Activated CD4-positive, alpha-beta T cell treated with anti-CD3 and anti-CD28 coated beads, Interleukin-2, amount 50 U/mL, for 1 hour (primary cell): ENCODE results near the gene BIRC2.

Experiments
- DNase-seq: peaks from one replicate; pipeline ENCODE4 v3.0.0-alpha.2; 2020

Gene BIRC2

DNA sequence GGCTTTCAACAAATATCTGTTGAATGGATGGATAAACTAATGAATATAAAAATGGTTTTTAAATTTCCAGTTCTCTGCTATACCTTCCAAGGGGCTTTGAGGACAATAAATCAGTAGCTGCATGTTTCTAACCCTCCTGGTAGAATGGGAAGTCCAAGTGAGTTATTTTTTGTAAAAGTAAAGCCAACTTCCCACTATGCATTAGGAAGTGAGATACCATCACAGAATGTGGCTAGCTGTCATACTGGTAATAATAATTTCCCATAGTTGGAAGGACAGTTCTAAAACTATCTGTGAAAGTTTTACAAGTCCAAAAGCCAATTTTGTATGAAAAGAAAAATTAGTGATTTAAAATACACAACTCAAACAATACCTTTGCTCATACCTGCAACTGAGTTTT is 55.5 kb downstream of the BIRC2 start:
- no peak for DNase-seq

DNA sequence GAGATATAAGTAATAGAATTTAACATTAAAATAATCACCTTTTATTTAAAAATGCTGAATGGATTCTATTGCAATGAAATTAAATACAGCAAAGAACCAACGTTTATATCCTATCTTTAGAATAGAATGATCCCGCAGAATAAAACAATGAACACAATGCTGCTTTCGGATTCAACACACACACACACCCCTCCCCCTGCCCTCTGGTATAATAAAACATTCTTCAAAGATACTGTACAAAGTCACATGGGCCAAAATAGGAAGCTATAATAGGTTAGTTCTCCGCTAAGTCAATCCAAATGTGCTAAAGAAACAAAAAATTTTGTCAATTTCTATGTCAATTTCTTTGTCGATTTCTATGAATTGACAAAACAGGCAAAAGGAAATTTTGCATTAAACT is 58.5 kb downstream of the BIRC2 start:
- DNase-seq: no peak

DNA sequence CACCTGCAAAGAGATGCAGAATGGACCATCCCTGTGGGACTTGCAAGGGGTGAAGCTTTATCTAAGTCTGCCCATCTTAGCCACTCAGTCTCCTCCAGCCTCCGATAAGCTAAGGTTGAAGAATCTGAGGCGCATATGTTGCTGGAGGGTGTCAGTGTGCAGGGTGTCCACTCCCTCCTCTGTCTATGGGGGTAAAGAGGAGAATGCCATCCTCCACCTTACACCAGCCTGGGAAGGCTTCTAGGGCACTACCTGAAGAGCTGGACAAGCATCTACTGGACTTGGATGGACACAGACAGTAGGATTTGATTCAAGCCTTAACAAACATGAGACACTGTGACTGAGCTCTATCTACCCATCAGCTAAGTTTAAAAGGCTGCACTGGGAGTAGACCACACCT is 59.1 kb downstream of the BIRC2 start:
- DNase-seq: no peak

DNA sequence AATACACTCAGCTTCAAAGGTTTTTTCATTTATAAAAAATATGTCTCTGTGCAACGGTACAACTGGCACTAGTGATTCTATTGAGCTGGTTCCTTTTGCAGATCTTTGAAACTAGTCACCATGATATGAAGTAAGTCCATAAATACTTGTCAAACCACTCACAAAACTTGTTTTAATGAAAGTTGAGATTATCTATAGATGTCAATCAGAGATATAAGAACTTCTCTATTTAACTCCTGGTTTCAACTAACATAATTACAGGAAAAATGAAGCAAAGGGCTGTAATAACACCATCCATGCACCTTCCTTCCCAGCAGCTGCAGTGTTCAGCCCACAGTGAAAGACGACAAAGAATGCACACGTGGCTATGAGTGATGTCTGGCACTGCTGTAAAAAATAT is 60.9 kb downstream of the BIRC2 start:
- no peak for DNase-seq

DNA sequence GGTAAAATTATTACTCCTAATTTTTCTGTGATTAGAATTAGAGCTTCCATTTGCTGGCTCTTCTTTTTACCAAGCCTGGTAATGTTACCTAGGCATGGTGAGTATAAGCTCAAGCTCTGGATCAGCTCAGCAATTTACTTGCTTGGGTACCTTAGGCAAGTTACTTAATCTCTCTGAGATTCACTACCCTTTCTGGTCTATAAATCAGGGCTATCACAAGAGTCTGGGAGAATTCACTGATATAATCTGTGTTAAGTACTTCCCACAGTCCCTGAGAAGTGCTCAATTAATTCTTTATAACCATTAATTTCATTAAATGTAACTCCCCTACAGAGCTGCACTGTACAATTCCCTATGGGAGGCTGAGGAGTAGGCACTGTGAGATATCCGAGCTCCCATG is 61.3 kb downstream of the BIRC2 start:
- DNase-seq: no peak

DNA sequence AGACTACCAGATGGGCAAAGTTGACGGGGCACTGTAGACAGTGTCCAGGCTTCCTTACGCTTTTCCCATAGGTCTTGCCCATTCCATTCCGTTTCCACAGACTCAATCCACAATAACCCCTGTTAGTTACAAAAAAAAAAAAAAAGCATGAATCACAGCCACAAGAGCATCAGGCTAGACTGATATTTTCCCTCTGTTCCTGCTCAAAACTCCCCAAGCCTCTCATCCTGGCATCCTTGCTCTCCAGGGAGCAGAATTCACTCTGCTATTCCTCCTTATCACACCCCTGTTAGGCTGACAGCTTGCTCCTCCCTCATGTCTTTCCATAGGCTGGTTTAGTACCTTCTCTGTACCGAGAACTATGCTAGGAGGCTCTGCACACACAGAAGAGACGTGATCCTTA is 63.4 kb downstream of the BIRC2 start:
- DNase-seq: no peak

DNA sequence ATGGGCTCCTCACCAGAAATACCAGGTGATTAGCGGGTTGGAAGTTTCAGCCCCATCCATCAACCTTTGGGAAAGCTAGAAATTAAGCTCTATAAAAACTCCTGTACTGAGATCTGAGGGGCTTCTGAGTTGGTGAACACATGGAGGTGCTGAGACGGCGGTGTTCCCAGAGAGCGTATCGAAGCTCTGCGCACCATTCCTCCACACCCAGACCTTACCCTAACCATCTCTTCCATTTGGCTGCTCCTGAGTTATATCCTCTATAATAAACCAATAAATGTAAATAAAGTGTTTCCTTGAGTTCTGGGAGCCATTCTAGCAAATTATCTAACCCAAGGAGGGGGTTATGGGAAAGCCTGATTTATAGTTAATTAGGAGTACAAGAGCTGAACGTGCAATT is 64.1 kb downstream of the BIRC2 start:
- DNase-seq: no peak

DNA sequence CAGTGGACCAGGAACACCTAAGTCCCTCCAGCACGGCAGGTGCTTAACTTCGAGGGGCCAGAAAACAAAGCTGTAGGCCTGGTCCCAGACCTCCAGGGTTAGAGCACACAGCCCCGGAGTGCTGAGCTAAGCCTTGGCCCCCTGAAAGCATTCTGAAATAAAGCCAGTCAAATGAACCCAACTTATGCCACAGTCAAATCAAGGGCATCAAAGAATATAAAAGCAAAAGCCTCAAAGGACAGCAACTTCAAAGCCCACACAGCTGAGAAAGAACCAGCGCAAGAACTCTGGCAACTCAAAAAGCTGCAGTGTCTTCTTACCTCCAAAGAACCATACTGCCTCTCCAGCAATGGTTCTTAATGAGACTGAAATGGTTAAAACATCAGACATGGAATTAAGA is 66.5 kb downstream of the BIRC2 start:
- DNase-seq: no peak

DNA sequence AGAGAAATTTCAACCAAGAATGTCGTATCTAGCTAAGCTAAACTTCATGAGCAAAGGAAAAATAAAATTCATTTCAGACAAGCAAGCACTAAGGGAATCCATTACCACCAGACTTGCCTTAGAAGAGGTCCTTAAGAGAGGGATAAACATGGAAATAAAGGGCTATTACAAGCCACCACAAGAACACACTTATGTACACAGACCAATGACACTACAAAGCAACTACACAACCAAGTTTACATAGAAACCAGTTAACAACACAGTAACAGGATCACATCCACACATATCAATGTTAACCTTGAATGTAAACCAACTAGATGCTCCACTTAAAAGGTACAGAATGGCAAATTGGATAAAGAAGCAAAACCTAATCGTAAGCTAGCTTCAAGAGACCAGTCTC is 67.5 kb downstream of the BIRC2 start:
- no peak for DNase-seq

DNA sequence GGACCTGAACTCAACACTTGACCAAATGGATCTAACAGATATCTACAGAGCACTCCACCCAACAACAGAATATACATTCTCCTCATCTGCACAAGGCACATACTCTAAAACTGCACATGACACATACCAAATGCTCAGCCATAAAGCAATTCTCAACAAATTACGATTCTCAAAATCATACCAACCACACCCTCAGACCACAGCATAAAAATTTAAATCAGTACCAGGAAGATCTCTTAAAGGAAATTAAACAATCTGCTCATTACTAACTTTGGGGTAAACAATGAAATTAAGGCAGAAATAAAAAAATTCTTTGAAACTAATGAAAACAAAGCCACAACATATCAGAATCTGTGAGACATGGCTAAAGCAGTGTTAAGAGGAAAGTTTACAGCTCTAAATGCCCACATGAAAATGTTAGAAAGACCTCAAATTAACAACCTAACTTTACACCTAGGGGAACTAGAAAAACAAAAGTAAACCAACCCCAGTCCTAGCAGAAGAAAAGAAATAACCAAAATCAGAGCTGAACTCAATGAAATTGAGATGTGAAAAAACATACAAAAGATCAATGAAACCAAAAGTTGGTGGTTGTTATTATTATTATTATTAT is 68.4 kb downstream of the BIRC2 start:
- DNase-seq: no peak

DNA sequence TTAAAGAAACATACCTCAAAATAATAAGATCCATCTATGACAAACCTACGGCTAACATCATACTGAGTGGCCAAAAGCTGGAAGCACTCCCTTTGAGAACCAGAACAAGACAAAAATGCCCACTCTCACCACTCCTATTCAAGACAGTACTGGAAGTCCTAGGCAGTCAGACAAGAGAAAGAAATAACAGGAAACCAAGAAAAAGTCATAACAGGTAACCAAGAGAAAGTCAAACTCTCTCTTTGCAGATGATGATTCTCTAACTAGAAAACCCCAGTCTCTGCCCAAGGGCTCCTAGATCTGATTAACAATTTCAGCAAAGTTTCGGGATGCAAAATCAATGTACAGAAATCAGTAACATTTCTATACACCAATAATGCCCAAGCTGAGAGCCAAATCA is 70.0 kb downstream of the BIRC2 start:
- DNase-seq: no peak

DNA sequence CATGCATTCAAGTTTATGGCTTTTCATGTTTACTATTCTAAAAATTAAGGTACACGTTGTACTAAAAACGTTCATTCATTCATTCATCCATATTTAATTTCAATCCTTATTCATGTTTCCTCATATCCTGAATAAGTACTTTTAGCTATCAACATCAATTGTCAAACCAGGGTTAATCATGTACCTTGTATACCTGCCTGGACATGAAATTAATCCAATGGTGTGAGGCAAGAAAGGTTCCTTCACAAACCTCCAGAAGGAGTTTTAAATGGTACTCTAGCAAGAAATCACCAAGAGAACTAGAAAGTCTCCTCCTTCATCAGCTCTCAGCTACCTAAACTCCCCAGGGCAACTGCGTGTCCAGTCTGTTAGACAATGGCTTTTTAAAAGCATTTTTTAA is 72.2 kb downstream of the BIRC2 start:
- no peak for DNase-seq

DNA sequence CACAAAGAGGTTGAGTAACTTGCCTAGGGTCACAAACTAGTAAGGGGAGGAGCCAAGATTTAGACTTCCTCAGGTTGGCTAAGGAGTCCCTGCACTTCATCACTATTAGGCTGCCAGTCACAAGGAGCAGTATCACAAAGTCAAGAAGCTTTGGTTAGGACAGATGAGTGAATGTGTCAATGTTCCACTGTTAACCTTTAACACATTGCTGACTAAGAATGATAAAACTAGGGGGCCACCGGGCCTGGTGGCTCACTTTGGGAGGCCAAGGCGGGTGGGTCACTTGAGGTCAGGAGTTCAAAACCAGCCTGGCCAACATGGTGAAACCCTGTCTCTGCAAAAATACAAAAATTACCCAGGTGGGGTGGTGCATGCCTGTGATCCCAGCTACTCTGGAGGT is 73.5 kb downstream of the BIRC2 start:
- DNase-seq: no peak

DNA sequence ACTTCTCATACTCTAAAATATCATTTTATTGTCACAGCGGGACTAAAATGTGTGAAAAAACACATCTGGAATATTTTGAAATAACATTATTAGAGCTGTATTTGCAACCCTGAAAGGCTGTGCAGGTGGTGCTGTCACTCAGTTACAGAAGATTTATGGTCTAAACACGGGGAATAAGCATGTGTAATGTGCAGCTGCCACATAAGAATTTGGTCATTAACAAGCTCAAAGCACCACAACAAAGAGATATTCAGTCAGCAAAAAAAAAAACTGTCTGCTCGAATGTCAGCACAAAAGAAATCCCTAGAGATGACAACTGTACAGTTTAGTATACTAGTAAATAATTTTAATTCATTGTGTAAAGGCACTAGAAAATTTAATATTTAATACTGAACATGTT is 74.2 kb downstream of the BIRC2 start:
- DNase-seq: no peak

DNA sequence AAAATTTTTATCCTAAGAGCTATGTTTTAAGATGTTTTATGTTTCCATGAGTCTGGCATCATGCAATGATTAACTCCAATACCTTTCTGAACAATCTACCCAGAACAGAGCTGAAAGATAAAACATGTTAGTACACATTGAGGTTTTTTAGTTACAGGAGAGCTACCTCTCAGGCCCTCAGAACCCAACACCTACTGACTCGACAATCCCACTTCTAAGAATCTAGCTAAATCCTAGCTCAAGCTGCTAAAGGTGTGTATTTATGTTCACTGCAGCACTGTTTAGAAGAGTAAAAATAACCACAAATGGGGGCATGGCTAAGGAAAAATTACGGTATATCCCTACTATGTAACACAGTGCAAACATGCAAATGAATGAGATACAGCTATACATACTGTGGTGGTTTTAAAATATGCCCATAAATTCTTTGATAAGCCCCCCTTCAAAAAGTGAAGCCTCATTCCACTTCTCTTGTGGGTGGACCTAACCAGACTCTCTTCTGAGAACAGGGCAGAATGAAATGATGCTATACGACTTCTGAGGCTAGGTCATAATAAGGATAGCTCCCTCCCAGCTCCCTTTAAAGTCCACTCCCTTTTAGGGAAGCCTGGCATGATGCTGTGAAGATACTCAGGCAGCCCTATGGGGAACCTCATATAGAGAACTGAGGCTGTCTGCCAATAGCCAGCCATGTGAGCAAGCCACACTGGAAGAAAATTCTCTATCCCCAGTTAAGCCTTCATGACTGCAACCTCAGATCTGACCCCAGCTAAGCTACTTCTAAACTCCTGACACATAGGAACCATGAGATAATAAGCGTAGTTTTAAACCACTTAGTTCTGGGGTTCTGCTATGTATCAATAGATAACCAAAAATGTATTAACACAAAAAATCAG is 76.1 kb downstream of the BIRC2 start:
- DNase-seq: no peak

DNA sequence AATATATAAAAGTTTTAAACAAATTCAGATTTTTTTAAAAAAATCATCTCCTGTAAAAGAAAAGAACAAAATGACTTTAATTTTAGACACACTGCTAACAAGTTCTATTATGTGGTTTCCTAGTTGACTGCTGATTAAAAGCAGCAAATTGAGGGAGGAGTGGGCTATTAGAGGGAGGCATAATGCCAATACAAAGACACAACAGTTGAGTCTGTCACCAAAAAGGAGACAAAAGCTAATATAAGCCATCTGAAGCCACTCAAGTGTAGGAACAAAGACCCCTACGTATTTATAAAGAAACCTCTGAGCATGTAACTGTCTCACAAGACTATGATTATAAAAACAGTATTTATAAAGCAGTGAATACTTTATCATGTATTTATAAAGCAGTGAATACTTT is 76.9 kb downstream of the BIRC2 start:
- no peak for DNase-seq

DNA sequence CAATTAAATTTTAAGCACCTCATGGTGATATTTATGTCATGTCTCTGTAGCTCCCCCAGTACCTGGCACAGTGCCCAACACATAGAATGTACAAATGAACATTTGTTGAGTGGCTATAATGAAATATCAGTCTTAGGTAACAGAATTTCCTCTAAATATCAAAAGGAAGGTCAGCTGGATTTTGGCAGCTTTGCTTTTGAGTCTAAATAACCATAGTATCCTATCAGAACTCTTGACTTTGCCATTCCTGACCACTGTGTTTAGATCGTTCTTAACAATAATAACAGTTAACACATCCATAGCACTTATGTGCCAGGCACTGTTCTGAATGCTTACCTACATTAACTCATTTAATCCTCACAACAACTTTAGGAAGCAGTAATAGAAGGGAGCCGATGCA is 79.0 kb downstream of the BIRC2 start:
- no peak for DNase-seq

DNA sequence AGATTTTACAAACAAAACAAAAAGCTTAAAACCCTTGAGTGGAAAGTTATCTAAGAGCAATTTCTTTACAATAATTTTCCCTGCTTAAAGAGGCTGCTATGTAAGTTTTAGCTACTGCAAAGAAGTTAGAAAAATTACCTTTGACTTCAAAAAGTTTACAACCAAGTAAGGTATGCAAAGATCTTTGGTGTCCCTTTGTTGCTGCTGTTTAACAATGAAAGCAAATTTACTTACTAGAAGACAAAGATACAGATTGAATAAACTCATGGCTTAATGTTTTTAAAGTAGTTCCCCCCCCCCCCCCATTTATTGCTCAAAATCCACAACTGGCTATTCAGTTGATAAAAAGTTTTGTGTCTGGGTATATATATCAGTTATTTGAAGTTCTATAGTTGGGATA is 79.6 kb downstream of the BIRC2 start:
- DNase-seq: no peak

DNA sequence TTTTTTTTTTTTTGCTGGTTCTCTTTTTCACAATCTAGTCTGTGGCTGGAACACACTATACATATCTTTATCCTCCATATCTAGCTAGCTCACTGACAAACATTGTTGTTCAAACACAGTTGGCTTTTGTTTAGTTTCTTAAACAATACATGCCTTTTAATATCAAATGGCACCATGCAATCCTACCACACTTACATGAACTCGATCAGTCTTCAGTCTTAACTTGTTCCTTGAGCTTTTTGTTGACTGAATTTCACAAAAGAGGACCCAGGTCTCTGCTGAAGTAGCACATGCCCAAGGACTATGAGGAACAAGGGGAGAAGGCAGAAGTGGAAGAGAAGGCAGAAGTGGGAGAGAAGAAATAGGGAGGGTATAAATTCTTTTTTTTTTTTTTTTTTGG is 80.1 kb downstream of the BIRC2 start:
- DNase-seq: no peak
